HG03575 (cell line): ENCODE measurements around the gene ABTB2.
"Not testable (repeated sequence)": the region's sequence is repeated elsewhere in the genome, so short reads cannot be mapped to it uniquely, and the experiment has no call there.

Experiments
- ATAC-seq: cut with Tn5 transposase; IDR thresholded peaks from one replicate; pipeline ENCODE4 v1.9.1; 2021; ENCODE audit not compliant: unreplicated experiment, insufficient number of reproducible peaks, low FRiP score; ENCODE audit errors: extremely low read depth

The ABTB2 gene

DNA sequence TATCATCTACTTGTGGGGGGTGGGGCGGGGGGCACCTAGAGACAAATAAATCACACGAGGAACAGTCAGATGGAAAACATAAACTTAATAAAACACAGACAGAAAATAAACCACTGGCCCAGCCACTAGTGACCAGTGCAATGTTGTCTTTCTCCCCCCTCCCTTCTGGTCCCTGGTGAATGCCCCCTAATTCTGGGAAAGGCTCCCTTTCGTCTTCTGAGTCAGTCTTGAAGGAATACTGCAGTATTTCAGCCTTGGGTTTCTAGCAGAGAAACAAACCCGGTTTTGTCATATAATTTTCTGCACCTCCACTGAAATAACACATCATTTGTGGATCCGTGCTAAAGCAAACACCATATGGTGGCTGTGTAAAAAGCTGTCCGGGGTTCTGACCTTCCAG lies 101.7 kb downstream of the ABTB2 start:
- no peak for ATAC-seq

DNA sequence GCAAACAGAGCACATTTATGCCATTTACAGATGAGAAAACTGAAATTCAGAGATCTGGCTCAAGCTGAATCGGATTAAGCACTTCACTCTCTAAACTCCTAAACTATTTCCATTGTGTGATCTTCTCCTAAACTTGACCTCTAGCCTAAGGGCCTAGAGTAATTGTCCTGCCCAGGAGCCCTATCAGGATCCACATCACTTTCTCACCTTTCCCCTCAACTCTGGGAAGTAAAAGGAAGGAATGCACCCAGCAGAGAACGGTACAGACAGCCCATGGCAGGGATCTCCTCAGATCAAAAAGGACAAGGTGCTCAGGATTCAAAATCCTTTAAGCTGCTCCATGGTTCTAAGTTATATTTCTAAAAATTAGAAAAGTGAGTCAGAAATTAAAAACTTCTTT lies 102.7 kb downstream of the ABTB2 start:
- no peak for ATAC-seq

DNA sequence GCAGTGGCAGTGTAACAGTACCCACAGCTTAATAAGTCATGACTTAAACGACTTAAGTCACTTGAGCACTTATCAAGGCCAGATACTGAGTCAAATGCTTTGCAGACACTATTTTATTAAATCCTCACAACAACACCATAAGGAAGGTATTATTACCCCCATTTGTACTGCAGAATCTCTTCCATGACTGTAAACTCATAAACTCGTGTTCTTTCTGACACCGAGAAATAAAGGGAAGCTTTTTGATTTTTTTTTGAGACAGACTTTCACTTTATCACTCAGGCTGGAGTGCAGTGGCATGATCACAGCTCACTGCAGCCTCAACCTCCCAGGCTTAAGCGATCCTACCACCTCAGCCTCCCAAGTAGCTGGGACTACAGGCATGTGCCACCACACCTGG lies 103.8 kb downstream of the ABTB2 start:
- ATAC-seq = no peak

DNA sequence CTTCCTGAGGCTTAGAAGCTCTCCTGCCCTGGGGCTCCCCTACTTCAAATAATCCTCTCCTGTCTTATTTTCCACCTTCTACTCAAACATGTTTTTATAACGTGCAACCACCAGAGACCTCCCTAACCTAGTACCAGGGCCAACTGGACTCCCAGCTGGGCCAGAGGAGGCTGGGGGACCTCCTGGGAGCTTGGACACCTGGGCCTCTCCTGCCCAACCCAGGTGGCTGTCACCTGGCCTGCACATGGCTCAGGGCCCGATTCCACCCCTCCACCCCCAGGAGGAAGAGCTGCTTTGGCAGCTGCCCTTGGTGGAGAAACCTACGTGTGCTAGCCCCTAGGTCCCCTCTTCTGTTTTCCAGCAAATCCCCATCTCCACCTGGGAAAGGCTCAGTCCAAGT lies 105.2 kb downstream of the ABTB2 start:
- ATAC-seq = no peak

DNA sequence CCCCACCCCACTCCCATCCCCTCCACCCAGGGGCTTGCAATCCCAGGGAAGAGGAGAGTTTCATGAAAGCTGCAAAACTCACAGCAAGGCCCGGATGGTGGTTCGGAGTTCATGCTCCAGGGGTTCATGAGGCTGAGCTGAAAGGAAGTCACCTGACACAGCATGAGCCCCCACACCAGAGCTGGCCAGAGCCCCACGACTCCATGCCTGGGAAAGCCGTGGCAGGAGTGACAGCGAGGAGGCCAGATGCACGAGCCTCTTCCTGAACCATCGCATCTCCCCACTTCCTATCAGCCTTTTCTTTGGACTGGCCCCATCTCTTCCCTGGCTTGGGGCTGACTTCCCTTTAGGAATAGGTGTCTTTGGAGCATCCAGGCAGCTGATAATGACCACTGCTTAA lies 105.8 kb downstream of the ABTB2 start:
- no peak for ATAC-seq

DNA sequence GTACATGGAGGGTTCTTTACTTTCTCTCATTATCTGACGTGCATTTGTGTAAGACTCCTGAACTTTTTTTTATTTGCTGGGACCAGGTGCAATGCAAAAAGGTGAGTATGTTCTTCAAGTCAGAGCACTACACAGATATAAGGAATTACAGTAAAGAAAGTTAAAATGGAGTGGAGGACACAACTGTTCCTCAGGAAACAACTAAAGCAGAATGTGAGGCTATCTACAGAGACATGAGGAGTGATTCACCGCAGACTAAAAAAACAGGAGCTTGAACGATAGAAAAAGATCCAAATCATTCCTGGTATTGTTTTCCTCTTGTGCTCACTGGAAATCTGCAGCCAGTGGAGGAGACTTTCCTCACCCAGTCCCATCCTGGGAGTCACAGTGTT lies 106.2 kb downstream of the ABTB2 start:
- no peak for ATAC-seq

DNA sequence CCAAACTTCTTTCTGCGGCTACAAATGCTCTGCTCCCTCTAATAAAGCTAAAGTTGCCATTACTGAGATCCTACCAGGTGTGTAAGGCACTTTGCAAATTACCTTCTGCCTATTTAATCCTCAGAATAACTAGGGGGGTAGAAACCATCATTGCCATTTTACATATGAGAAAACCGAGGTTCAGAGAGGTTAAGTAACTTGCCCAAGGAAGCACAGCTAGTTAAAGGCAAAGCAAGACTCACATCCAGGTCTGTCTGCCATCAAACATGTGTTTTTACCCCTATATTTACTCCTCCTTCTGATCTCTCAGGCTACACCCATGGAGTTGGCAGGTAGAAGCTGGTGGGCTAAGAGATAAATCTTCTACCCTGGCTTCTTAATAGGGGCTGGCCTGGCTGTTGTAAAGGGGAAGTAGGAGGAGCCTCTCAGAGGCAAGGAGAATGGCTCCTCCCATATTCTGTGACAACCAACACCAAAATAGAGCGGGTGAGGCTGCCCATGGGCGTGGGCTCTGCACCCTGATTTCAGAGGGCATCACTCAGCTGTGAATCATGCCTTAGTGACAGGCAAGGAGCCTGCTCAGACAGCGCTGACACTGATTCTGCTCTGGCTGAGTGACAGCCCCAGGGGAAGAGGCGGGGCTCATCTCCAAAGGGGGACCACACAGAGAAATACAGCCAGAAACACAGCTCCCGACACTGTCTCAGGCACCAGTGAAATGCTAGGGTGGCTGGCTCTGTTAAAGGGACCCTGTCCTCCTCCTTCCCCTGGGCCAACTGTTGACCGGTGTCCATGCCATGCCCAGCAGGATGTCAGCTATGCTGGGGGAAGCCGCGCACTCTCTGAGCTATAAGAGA lies 106.8 kb downstream of the ABTB2 start:
- ATAC-seq = peak; percentile 71

DNA sequence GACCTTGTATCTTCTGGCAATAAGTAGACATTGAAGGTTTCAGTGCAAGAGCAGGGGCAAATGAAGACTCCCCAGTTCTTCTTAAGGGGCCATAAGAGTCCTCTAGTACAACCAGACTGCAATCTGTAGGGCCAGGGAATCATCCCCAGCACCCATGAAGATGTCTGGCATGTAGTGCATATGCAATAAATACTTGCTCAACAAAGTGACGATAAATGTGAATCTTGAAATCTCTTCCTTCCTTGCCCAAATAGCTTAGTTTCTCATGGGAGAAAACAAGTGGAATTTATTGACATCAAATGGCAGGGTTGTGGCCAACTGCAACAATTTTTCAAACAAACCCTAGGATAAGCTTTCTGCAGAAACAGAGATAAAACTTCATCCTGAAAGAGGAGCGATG lies 107.6 kb downstream of the ABTB2 start:
- no peak for ATAC-seq

DNA sequence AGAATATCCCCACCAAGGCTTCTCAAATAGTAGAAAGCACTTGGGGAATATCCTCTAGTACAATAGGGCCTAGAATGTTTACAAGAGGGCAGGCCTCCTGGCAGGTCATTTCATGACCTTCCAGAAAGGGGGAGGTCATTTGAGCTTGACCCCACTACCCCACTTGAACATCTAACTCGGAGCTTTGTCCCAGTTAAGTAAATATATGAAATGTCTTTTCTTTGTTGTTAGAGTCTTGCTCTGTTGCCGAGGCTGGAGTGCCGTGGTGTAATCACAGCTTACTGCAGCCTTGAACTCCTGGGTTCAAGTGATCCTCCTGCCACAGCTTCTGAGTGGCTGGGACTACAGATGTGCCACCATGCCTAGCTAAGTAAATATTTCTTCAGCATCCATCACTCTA lies 108.4 kb downstream of the ABTB2 start:
- no peak for ATAC-seq

DNA sequence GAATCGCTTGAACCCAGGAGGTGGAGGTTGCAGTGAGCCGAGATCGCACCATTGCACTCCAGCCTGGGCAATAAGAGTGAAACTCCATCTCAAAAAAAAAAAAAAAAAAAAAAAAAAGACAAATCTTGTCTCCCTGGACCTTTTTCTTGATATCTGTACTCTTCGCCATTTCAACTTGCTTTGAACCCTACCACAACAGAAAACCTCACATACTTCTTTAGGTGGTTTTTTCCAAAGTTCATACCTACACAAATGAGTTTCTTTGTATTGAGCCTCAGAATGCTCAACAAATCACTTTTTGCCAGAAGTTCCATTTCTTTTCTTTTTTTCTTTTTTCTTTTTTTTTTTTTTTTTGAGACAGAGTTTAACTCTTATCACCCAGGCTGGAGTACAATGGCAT lies 111.3 kb downstream of the ABTB2 start:
- not testable (repeated sequence) for ATAC-seq

DNA sequence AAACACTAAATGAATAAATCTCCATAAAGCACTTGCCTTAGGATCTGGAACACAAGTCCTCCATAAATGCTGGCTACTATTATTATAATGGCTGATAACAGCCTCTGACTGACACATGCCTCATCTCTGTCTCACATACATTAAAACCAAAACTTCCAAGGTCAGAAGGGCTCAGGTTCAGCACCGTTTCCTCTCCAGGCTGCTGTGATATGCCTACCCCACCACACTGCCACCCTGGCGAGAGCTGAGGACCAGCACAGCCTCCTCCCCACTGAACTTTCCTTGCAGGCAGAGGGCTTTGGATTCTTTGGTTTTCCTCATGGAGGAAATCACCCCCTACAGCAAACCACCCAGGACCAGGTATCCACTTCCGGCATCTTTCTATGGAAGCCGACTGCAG lies 112.8 kb downstream of the ABTB2 start:
- ATAC-seq = no peak

DNA sequence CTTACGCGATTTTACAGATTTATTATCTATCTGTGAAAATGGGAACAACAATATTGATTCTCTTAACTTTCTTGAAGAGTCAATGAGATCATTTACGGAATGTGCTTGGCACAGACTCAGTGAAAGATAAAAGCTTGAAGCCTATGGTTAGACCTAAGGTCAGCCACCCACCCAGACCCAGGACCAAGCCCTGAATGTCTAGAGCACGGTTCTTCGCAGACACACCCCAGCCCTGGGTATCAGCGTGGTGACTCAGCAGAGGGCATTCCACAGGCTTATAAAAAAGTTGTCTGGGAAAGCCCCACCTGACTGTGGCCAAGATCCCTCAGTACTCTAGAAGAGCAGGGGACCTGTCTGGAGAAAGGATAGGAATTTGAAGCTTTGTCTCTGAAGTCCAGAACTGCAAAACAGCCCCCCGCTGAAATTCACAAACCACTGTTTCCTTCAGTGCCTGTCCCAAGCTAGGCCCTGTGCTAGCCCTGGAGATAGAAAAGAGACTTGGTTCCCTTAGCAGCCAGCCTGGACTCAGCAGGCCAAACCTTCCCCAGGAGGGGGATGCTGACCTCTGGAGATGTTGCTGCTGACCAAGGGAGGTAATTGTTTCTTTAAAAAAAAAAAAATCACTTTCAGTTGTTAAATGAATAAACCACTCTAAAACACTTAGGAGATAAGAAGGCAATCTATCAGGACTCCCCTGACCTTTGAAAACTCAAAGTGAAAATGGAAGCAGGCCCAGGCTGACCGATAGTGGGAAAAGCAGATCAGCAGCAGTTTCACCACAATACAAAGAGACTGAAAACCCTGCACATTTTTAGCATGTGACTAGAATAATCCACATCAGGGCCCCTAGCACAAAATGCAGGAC lies 114.0 kb downstream of the ABTB2 start:
- peak; percentile 65 for ATAC-seq

DNA sequence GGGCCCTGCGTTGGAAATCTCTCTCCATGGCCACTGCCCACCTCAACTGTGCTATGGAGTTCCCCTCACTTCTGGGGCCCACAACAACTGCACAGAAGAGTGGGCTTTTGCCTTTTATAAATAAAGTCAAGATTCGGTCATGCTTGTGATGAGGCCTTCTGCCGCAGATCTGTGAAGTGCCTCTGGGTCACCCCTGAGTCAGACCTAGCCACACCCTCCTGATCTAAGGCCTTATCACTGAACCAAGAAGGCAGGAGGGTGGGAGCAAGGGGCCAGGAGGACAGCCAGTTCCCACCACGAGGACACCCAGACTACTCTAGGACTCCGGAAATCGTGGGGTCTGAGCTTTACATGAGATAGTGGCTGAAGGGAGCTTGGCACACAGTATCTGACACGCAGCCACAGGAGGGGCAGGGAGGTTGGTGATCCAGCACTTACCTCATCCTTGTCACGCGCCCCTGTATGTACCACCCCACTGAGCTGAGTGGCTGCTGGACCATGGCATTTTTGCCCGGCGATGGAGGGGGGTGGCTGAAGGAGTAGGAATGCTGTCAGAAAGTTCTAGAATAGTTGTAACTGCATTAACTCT lies 115.7 kb downstream of the ABTB2 start:
- ATAC-seq = no peak

DNA sequence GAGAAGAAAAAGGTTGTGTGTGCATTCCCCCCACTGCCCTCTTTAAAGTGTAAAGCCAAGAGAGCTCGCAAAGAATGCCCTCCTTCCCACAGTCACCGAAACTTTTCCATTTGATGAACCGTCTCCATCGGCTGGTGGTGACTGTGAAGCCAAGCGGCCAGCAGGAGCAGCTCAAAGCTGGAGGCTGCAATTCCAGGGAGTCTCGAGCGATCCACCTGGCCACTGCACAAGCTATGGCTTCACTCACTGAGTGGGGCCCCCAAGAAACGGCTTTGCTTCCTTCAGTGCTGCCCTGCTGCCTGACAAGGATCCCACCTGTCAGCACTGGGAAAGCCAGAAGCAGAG lies 117.7 kb downstream of the ABTB2 start:
- no peak for ATAC-seq

DNA sequence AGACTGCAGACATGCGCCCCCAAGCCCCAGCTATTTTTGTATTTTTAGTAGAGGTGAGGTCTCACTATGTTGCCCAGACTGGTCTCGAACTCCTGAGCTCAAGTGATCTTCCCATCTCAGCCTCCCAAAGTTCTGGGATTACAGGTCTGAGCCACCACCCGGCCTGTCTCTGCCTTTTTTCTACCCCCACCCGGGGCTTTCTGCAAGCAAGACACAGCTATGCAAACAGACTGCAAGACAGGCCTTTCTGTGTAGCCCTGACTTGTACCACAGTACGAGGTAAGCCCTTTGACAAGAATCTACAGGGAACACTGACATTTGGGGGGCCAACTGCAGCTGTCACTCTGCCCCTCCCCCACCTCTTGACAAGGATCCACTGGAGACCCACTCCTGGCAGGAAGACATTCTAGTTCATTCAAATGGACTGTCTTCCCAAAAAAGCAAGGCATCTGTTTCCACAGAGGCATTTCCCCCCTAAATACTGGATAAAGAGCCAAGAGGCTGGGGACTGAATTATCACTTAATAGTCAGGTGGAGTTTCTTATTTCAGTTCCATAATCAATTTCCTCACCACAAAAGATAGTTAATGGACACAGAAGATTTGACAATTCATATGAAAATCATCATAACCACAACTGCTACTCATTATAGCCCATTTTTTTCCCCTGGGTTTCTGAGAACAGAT lies 118.2 kb downstream of the ABTB2 start:
- ATAC-seq = no peak

DNA sequence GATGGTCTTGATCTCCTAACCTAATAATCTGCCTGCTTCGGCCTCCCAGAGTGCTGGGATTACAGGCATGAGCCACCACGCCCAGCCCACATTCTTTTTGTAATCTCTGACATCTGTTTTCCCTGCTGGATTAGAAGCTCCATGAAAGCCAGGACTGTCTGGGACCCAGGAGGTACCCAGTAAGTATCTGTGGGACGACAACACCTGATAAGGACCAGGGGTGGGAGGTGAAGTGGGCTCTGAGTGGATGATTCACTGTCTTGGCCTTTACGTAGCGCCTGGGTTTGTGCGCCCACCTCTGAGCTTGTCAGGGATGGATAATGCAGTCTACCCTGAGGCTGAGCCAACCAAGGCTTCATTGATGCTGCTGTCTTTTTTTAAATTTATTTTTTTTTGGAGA lies 118.8 kb downstream of the ABTB2 start:
- no peak for ATAC-seq

DNA sequence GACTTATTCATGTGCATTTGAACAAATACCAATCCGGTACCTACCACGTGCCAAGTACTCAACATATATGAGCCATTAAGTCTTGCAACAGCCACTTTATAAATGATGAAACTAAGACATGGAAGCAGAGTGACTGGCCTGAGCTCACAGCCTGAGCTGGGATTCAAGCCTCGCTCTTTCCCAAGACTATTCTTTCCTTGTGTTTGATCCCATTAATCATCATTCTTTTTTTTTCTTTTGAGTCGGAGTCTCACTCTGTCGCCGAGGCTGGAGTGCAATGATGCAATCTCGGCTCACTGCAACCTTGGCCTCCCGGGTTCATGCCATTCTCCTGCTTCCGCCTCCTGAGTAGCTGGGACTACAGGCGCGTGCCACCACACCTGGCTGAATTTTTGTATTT lies 119.3 kb downstream of the ABTB2 start:
- ATAC-seq = no peak

DNA sequence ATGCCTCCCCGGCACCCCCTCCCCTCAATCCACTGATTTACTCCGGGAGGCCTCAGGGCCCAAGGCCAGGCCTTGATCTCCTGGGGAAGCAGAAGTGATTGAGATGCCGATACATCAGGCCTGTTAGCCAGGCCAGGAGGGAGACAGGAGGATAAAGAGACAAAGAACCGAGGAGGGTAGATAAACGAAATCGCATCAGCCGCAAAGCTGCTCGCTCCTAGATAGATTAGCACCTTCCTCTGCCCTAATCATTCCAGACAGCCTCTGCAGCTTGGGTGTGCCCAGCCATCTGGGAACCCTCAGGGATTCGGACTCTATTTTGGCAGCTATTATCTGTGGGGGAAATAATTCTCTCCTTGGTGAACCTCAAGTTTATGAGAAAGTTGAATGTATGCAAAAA lies 121.2 kb downstream of the ABTB2 start:
- ATAC-seq = no peak

DNA sequence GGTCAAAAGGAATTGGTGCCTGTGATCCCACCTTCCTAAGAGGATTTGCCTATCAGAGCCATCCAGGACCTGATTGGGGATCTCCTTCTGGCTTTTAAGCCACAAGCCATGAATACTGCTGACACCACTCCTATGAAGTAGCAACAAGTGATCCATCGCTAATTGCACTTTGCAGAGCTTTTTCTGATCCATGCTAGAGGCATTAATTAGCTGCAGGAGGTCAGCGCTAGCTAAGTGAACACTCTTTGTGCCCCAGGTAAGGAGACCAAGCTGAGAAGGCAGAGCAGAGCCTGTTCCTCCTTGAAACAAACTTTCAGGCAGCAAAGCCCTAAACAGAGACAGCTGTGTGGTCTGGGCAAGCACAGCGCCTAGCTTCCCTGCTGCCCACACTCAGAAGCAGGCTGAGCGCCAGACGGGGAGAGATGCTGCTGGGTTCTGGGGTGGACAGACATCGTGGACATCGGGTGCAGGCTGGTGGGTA lies 122.2 kb downstream of the ABTB2 start:
- no peak for ATAC-seq
